C4-2B (cell line): ENCODE results near the gene FAM124A.

Source experiments
- H3K27ac ChIP-seq: fragments of 450-650 bp; 2 replicates; pipeline ENCODE4 v1.5.1; 2017
- CTCF ChIP-seq: fragments of 450-650 bp; conservative IDR thresholded peaks from 2 replicates; pipeline ENCODE4 v1.5.1; 2017; ENCODE audit warnings: mild to moderate bottlenecking
- ZFX ChIP-seq: fragments of 450-650 bp; IDR thresholded peaks from 2 replicates; pipeline ENCODE4 v1.6.1; 2017

Gene FAM124A

GRCh38 chr13:51206584-51206983 lies 15.6 kb upstream of the FAM124A start:
- TF ChIP-seq ZFX (no peak), CTCF (no peak)
- H3K27ac ChIP-seq, result no peak overlapping the region

GRCh38 chr13:51207881-51208280 lies 14.3 kb upstream of the FAM124A start:
- H3K27ac ChIP-seq, result no peak overlapping the region
- no peak for TF ChIP-seq CTCF
- no peak for TF ChIP-seq ZFX

- no peak overlapping the region for H3K27ac ChIP-seq
- no peak for TF ChIP-seq ZFX
- no peak for TF ChIP-seq CTCF
Measured at GRCh38 chr13:51208716-51209115, 13.5 kb upstream of the FAM124A start.

GRCh38 chr13:51211910-51212309 lies 10.3 kb upstream of the FAM124A start:
- TF ChIP-seq CTCF (no peak), ZFX (no peak)
- no peak overlapping the region for H3K27ac ChIP-seq

DNA sequence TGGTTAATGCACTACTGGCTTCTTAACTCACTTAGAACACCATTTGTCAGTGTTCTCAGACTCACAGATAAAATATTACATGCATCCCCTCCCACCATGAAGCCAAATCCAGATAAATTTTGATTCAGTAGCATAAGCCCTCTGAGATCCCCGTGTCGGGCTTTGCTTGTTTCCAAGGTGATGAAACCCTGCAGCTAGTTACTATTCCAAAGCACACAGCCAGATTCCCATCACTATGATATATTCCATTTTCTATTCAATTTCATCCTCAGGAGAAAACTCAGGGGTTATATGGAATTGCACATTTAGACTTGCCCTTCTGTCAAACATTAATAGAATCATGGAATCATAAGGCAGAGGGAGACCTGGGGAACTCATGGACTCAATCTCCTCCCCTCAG lies 9.4 kb upstream of the FAM124A start:
- no peak for TF ChIP-seq ZFX
- no peak for TF ChIP-seq CTCF
- H3K27ac ChIP-seq, result no peak overlapping the region

DNA sequence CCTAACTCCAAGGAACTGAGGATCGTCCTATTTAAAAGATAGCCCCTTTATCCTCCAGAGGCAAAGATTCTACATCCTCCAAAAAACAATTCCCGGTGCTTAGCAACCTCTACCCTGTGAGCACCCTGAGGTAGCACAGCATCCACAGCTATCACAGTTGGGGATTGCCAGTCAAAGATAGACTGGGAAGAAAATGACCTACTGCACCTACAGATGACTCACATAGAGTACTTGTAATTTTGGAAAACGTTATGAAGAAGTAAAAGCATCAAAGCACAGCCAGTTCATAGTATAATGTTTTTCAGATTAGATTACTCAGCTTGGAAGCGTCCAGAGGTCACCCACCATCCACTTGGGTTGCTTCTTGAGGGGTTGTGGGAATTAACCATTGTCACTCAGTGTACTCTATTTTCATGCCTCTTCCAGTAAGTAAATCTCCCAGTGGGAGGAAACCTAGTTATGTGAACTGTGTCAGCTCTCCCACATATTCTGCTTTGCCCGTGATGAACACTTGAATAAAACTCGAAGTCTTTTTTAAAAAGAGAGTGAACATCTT lies 8.9 kb upstream of the FAM124A start:
- no peak overlapping the region for H3K27ac ChIP-seq
- TF ChIP-seq CTCF, result no peak
- no peak for TF ChIP-seq ZFX

DNA sequence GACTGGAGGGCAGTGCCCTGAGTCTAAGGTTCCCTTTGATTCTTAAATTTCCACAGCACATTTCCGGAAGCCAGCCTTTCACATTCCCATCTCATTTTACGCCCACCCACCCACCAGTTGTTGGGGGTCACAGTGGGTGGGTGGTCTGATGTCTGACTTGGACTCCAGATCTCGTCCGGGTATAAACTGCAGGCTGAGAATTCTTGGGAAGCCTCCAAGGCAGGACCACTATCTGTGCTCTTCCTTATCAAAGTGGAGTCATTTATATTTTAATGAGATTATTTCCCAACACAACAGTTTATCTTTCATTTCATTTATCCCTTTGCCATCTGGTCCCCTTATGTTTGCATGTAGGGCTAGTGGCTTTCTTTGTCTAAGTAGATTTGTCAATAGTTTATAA lies 3.6 kb upstream of the FAM124A start:
- H3K27ac ChIP-seq, result no peak overlapping the region
- TF ChIP-seq ZFX (no peak), CTCF (no peak)
